Prostate gland (tissue), 2 donors: Measurements from ENCODE around the gene DUSP16. TPM values are rescaled to one million over a fixed set of nuclear protein-coding genes. Genes with fewer than 3 reads are reported as not detected.

Experiments used
- DNase-seq: peaks from one replicate; pipeline ENCODE4 v3.0.0-alpha.2; 2019; ENCODE audit warnings: low spot score
- H3K27ac ChIP-seq, 2 donors: fragments of 200-600 bp; sonication (generic); 2 replicates each; pipeline ENCODE4 v1.5.1; 2017 to 2019
- H3K27me3 ChIP-seq: fragments of 200-600 bp; sonication (generic); replicated peaks from 2 replicates; pipeline ENCODE4 v1.5.1; 2019; ENCODE audit not compliant: insufficient read depth
- H3K36me3 ChIP-seq, 2 donors: fragments of 200-600 bp; sonication (generic); 1 replicate in 1 of 2; 2 replicates in 1 of 2; pipeline versions ENCODE4 v1.5.1 to v1.8.1; 2017 to 2019
- H3K4me1 ChIP-seq: fragments of 200-600 bp; sonication (generic); replicated peaks from 2 replicates; pipeline ENCODE4 v1.5.1; 2019
- H3K4me3 ChIP-seq, 2 donors: fragments of 200-600 bp; sonication (generic); 2 replicates each; pipeline ENCODE4 v1.5.1; 2017 to 2019
- H3K9me3 ChIP-seq: fragments of 200-600 bp; sonication (generic); 2 replicates; pipeline ENCODE4 v1.5.1; 2017
- CTCF ChIP-seq, 4 experiments: fragments of 200-600 bp in 2 of 4; fragments of 450-650 bp in 2 of 4; sonication (generic) in 2 of 4; IDR thresholded peaks; 1 replicate in 3 of 4; 2 replicates in 1 of 4; pipeline ENCODE4 v1.5.1; 2016 to 2019; ENCODE audit warnings: antibody characterized with exemption in 4 of 4, mild to moderate bottlenecking in 2 of 4, moderate library complexity in 2 of 4
- POLR2A ChIP-seq: fragments of 450-650 bp; IDR thresholded peaks from one replicate; pipeline ENCODE4 v1.6.1; 2016; ENCODE audit warnings: antibody characterized with exemption, mild to moderate bottlenecking
- POLR2AphosphoS5 ChIP-seq: sonication (generic); formaldehyde crosslinking; IDR thresholded peaks from one replicate; pipeline ENCODE4 v1.6.1; 2017; ENCODE audit warnings: antibody characterized with exemption
- WGBS: methylation state at CpG from one replicate; pipeline ENCODE4 v1.1.5; 2018; 5-methylcytosine and 5-hydroxymethylcytosine counted together
- intact Hi-C: fragments of 100-400 bp; cut with DNase I; formaldehyde crosslinking; loops from one replicate; pipeline ENCODE4 v1.14.2; 2022
- total RNA-seq, 2 donors: library from RNA; depleted of rRNA; stranded (reverse); fragments of >200 nt; gene quantifications; one replicate each; pipeline ENCODE4 v1.1.0, GENCODE V29; 2016

The DUSP16 gene
- total RNA-seq, 2 donors from 2014 or later: 60.8 to 87.0 TPM

DNA sequence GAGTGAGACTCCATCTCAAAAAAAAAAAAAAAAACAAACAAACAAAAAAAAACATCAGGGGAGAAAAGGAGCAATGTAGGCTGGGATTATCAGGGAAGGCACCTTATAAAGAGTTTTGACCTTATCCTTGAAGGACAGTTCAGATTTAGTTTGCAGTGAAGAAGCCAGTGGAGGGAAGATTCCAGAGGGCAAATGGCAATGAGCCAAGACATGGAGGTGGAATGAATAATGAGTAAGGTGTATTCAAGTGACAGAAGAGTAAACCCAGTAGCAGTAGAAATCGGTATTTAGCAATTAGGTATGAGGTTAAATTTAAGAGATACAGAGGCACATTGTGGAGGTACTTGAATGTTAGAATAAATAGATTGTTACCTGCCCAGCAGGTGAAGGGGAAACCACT, 2.2 kb upstream of the DUSP16 start:
- peaks cover 3% of the 10 kb centered on the region for H3K4me1 ChIP-seq
- no peaks in the 10 kb centered on the region for H3K36me3 ChIP-seq
- H3K27ac ChIP-seq: no peak overlapping the region
- TF ChIP-seq POLR2A (no peak), CTCF (IDR thresholded peaks at IDR 0.05) (no peak), POLR2AphosphoS5 (no peak)
- intact Hi-C loops: loop anchor here (2.0 to 5.0 kb wide), 4 partner anchors 47 to 188 kb away; partner anchors contain the start of genes CDKN1B, CREBL2 and GPR19
- DNase-seq: no peak
- no peaks in the 10 kb centered on the region for H3K9me3 ChIP-seq
- 43% methylated on average over 1 of the region's 1 CpG for WGBS
- H3K27me3 ChIP-seq: no peaks in the 10 kb centered on the region
- H3K4me3 ChIP-seq: no peak overlapping the region

DNA sequence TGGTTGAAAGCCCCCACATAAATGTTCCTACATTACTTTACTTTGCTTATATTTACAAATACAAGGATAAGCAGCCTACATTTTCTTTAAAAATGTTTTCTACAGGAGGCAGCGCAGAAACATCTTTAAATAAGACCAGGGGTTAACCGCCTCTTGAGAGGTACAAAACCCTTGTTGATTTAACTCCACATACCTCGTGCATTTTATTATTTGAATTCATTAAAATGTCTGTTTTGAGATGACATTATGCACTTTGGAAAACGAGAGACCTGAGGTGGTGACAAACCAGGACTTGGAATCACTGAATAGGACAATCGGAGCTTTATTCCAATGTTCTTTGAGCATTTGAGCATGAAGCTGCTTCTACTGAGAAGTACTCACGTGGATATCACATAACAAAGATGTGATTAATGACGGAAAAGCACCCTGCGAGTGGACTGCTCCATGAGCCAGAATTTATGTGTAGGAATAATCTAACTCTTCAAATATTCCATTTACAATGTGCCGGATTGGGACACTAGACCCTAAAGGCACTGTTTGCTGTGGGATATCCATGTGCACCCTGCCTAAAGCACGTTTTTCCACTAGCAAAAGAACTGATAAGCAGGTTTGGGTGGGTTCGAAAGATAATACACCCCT, 746 bp upstream of the DUSP16 start:
- Histone ChIP-seq H3K36me3 (no peaks in the 10 kb centered on the region), H3K27me3 (no peaks in the 10 kb centered on the region), H3K4me1 (peaks cover 3% of the 10 kb centered on the region), H3K27ac (peak overlapping the region; percentile 99 to 100), H3K9me3 (no peaks in the 10 kb centered on the region), H3K4me3 (peak overlapping the region; percentile 73 to 100)
- no peak for TF ChIP-seq POLR2AphosphoS5
- TF ChIP-seq POLR2A: no peak
- no peak for TF ChIP-seq CTCF (IDR thresholded peaks at IDR 0.05)
- intact Hi-C loops: loop anchor here (5.0 kb wide), 3 partner anchors 49 to 154 kb away; partner anchors contain the start of genes CDKN1B, CREBL2 and GPR19
- DNase-seq: no peak
- 44% methylated on average over 11 of the region's 11 CpGs for WGBS

DNA sequence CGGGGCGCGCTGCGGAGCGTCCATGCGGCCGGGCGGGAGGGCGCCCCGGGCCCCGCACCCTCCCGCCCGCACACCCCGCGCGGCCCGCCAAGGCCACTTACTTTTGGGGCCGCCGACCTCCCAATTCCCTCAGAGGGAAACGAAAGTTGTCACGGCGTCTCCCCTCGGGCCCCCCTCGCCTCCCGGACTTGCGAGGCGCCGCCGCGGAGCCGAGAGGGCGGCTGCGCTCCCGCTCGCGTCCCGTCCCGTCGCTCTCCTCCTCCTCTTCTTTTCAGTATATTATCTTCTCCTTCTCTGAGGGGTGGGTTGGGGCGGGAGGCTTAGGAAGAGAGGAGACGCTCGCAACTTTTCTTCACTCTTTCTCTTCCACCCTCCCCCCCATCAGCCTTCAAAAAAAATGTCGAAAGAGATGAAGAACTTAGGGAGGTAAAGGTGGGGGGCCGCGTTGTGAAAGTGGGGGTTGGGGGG, 613 bp downstream of the DUSP16 start:
- H3K4me3 ChIP-seq: peak overlapping the region; percentile 73 to 100
- H3K27me3 ChIP-seq: no peaks in the 10 kb centered on the region
- no peak for DNase-seq
- under 1% methylated on average over 45 of the region's 45 CpGs for WGBS
- H3K27ac ChIP-seq: peak overlapping the region; percentile 99 to 100
- H3K9me3 ChIP-seq: no peaks in the 10 kb centered on the region
- H3K4me1 ChIP-seq: peaks cover 3% of the 10 kb centered on the region
- no peaks in the 10 kb centered on the region for H3K36me3 ChIP-seq
- TF ChIP-seq POLR2AphosphoS5 (no peak), POLR2A (no peak)
- intact Hi-C loops: loop anchor here (5.0 kb wide), 3 partner anchors 50 to 155 kb away; partner anchors contain the start of genes CDKN1B, CREBL2 and GPR19

DNA sequence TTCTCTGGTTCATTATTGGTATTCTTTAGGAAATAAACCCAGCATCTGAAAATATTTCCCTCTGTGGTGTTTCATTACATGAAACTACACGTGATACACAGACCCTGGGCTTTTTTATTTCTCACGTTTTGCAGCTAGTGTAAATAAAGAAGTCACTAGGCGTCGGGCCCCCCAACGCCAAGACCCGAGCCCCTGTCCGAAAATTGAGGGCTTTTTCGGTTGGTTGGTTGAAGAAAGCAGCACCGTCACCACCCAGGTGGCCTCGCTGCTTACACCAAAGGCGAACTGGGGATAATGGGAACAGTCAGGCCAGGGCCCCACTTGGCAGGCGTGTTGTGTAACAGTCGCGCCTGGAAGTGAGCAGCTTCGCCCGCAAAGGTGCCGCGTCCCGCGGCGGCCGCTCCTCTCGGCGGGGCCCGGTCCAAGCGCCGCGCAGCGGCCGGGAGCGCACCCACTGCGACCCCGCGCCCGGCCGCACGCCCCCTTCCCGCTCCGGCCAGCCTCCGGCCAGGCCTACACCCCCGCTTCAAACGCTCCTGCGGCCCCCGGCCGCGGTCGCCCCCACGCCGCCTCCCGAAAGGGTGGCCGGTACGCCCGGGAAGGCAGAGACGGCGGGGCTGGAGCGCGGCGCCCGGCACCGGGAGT, 1.2 kb downstream of the DUSP16 start:
- Histone ChIP-seq H3K4me3 (peak overlapping the region; percentile 73 to 100), H3K27ac (peak overlapping the region; percentile 99 to 100), H3K4me1 (peaks cover 3% of the 10 kb centered on the region), H3K36me3 (no peaks in the 10 kb centered on the region), H3K9me3 (no peaks in the 10 kb centered on the region), H3K27me3 (no peaks in the 10 kb centered on the region)
- TF ChIP-seq POLR2AphosphoS5 (no peak), CTCF (IDR thresholded peaks at IDR 0.05) (peak in 1 of 4 experiments; percentile 31), POLR2A (no peak)
- 0% methylated on average over 30 of the region's 60 CpGs for WGBS
- DNase-seq: peak; percentile 41
- intact Hi-C loops: loop anchor here (5.0 kb wide), 3 partner anchors 51 to 156 kb away; partner anchors contain the start of genes CDKN1B, CREBL2 and GPR19

GRCh38 chr12:12560587-12561370, 1.9 kb downstream of the DUSP16 start:
- Histone ChIP-seq H3K9me3 (no peaks in the 10 kb centered on the region), H3K27ac (peak overlapping the region; percentile 99 to 100), H3K4me1 (peaks cover 6% of the 10 kb centered on the region), H3K4me3 (peak overlapping the region; percentile 73 to 100), H3K27me3 (no peaks in the 10 kb centered on the region), H3K36me3 (no peaks in the 10 kb centered on the region)
- DNase-seq: peak; percentile 78
- WGBS: 3% methylated on average over 9 of the region's 9 CpGs
- TF ChIP-seq POLR2A (peak; percentile 81), POLR2AphosphoS5 (peak; percentile 88), CTCF (IDR thresholded peaks at IDR 0.05) (peak in 1 of 4 experiments; percentile 20)
- intact Hi-C loops: loop anchor here (5.0 kb wide), 3 partner anchors 52 to 157 kb away; partner anchors contain the start of genes CDKN1B, CREBL2 and GPR19
